Ramos (cell line): ENCODE results near the gene LDHAL6A.
"Not testable (repeated sequence)": the region's sequence is repeated elsewhere in the genome, so short reads cannot be mapped to it uniquely, and the experiment has no call there.

ENCODE experiments used
- in situ Hi-C: fragments of 300-500 bp; cut with MboI; formaldehyde crosslinking; loops from one replicate; pipeline ENCODE4 v1.14.3; 2022; ENCODE audit warnings: low sequenced_read_pairs; ENCODE audit not compliant: unreplicated experiment

Gene LDHAL6A

DNA sequence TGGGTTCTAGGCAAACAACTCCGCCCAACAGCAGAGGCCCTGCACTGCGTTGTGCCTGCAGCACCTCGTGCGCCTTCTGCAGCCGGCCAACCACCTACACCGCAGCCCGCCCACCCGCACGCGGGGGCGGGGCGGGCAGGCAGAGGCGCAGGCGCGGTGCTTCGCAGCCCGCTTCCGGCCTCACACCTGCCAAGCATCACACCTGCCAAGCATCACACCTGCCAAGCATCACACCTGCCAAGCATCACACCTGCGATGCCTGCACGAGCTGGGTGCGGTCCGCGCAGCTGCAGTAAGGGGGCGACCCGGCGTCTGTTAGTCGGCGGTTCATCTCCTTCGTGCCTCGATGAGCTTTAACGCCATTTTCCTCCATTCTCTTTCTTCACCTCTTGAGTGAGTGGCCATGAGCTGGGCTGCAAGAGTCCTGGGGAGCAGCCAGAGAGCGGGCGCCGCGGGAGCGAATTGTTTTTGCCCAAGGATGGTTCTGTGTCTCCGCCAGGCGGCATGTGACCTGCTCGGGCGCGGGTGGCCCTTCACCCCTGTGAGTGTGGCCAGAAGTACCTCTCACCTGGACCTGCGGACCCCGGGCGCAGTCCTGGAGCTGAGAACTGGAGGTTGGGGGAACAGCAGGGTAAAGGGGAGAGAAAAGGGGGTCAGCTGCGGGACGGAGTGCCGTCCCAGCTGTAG lies at the start of gene LDHAL6A:
Gene LDHAL6A (plus strand): TSS at position 171 of the 687 bp plus-strand sequence. CDS start 825 bp downstream, outside the sequence.
- in situ Hi-C loops = no loop called here

GRCh38 chr11:18407400-18407799 lies 48.3 kb upstream of the LDHAL6A start:
- in situ Hi-C loops = not testable (repeated sequence)

GRCh38 chr11:18408558-18409291 lies 46.9 kb upstream of the LDHAL6A start:
- in situ Hi-C loops = no loop called here

GRCh38 chr11:18416459-18416858 lies 39.2 kb upstream of the LDHAL6A start:
- in situ Hi-C loops = no loop called here

- in situ Hi-C loops = no loop called here
Observed at GRCh38 chr11:18419040-18419439, 36.6 kb upstream of the LDHAL6A start.

- in situ Hi-C loops = no loop called here
Observed at GRCh38 chr11:18420067-18420466, 35.6 kb upstream of the LDHAL6A start.

DNA sequence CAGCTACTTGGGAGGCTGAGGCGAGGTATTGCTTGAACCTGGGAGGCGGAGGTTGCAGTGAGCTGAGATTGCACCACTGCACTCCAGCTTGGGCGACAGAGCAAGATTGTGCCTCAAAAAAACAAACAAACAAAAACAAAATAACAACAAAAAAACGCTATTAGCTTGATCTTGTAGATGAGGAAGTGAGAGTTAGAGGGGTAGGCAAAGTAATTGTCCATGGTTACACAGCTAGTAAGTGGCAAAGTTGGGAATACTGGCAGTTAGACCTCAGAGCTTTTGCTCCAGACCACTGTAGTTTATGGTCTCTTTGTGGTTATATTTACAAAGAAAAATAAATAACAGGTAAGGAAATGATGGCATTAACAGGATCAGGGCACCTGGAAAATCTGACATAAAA lies 28.4 kb upstream of the LDHAL6A start:
- in situ Hi-C loops = no loop called here

GRCh38 chr11:18429332-18429731 lies 26.3 kb upstream of the LDHAL6A start:
- in situ Hi-C loops = no loop called here

- in situ Hi-C loops = no loop called here
Observed at GRCh38 chr11:18438691-18439090, 17.0 kb upstream of the LDHAL6A start.

GRCh38 chr11:18449251-18449650 lies 6.4 kb upstream of the LDHAL6A start:
- in situ Hi-C loops = no loop called here

DNA sequence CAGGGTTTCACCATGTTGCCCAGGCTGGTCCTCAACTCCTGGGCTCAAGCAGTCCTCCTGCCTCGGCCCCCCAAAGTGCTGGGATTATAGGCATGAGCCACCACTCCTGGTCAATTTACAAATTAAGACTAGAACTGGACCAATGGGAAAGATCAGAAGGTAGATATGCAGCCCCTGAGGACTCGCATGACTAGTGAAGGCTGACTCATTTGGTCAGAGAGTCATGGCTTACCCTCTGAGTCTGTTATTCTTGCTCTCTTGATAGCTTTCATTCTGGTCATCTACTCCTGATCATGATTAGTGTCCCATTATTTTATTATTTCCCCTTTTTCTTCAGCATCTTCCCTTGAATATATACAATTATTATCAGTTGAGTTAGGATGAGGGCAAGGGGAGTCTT lies 2.7 kb upstream of the LDHAL6A start:
- in situ Hi-C loops = no loop called here

GRCh38 chr11:18457450-18457849 lies 1.8 kb downstream of the LDHAL6A start:
- in situ Hi-C loops = no loop called here

- in situ Hi-C loops = no loop called here
Observed at GRCh38 chr11:18459634-18460033, 4.0 kb downstream of the LDHAL6A start.

DNA sequence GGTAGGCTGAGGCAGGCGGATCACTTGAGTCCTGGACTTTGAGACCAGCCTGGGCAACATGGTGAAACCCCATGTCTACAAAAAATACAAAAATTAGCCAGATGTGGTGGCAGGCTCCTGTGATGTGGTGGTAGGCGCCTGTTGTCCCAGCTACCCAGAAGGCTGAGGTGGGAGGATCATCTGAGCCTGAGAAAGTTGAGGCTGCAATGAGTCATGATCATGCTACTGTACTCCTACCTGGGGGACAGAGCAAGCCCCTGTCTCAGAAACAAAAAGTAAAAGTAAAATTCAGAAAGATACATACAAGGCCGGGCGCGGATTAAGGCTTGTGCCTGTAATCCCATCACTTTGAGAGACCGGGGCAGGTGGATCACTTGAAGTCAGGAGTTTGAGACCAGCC lies 6.3 kb downstream of the LDHAL6A start:
- in situ Hi-C loops = no loop called here

GRCh38 chr11:18463439-18463838 lies 7.8 kb downstream of the LDHAL6A start:
- in situ Hi-C loops = no loop called here

DNA sequence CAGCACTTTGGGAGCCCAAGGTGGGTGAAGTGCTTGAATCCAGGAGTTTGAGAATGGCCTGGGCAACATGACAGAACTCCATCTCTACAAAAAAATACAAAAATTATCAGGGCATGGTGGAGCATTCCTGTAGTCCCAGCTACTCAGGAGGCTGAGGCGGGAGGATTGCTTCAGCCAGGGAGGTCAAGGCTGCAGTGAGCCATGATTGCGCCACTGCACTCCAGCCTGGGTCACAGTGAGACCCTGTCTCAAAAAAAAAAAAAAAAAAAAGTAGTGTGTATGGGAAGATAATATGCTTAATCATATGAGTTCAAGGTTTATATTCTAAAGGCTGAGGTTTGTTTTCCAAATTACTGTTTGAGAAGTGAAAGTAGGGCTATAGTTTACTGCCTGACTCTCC lies 10.7 kb downstream of the LDHAL6A start:
- in situ Hi-C loops = no loop called here

GRCh38 chr11:18468059-18468458 lies 12.4 kb downstream of the LDHAL6A start:
- in situ Hi-C loops = no loop called here

DNA sequence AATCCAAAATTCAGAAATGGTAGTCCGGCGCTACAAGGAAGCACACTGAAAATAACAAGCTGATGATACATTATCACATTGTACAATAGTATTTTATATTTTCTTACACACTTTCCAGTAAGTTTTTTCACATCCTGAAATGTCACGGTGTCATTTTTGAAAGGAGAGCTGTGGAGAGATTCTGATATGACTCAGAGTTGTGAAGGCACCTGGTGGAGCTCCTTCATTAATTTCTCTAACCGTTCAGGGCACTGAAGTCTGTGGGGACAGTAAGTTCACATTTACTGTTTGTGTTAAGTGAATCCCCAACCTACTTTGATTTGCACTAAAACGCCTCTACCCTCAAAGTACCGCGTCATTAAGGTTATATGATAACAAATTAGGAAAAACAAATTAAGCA lies 13.3 kb downstream of the LDHAL6A start:
- in situ Hi-C loops = no loop called here

DNA sequence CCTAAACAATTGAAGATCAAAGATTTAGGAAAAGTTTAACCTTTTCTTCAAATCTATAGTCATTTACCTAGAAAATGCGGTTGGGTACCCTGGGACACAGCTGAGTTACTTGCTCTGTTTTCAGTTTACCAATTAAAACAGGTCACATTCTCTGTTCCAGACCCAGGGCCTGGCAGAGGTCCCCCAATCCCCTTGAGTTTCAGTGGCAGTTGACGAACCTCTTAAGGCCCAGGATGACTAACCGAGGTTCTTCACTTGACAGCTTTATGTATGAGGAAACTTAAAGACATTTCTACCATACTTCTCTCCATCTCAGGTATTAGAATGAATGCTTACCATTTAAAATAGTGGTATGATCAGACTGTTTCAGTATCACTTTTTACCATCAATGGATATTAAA lies 16.3 kb downstream of the LDHAL6A start:
- in situ Hi-C loops = no loop called here

- in situ Hi-C loops = no loop called here
Observed at GRCh38 chr11:18472587-18472986, 16.9 kb downstream of the LDHAL6A start.

DNA sequence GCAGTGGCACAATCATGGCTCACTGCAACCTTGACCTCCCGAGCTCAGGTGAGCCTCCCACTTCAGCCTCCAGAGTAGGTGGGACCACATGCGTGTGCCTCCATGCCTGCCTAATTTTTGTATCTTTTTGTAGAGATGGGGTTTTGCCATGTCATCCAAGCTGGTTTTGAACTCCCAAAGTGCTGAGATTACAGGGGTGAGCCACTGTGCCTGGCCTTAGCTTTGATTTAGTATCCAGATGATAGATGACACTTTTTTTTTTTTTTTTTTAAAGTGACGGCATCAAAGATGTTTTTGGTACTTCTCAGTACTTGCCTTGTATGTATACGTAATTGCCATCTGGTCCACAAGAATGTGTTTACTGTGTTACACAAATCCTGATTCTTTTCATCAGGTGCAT lies 23.4 kb downstream of the LDHAL6A start:
- in situ Hi-C loops = no loop called here
